Measurements from ENCODE around the gene MYH4. TPM values are rescaled to one million over a fixed set of nuclear protein-coding genes. Genes with fewer than 3 reads are reported as not detected.

The MYH4 gene
- total and polyA plus RNA-seq, 9 of the 15 experiments (the other 6 are each of a cell fraction or from before 2014, with no cell fraction given): not detected

GRCh38 chr17:10457952-10458351 is 11.4 kb downstream of the MYH4 start:
- ChIA-PET POLR2A (no interaction called here), CTCF (ENCODE audit: low intra/inter-chr PET ratio) (no interaction called here)
- no peak for FAIRE-seq
- BruUV-seq (replicated peaks): no TSS peak
- no peaks in the 10 kb centered on the region for H4K20me1 ChIP-seq (replicated peaks; ENCODE audit: control insufficient read depth, insufficient read depth, low read length)
- no peak overlapping the region for H3K9ac ChIP-seq (ENCODE audit: insufficient read depth in 1 of 2, low read depth in 2 of 2, low read length in 2 of 2)
- no peaks in the 10 kb centered on the region for H3K79me2 ChIP-seq (ENCODE audit: control insufficient read depth, insufficient read depth, low read length)
- in situ Hi-C loops (cut with MboI) (no loop called here), intact Hi-C loops (cut with micrococcal nuclease) (no loop called here)
- no peaks in the 10 kb centered on the region for H3K27me3 ChIP-seq (ENCODE audit: control insufficient read depth in 2 of 2, insufficient read depth in 2 of 2, low read length in 2 of 2)
- TF ChIP-seq SMARCB1 (IDR thresholded peaks at IDR 0.05; ENCODE audit: insufficient read length, low read depth) (no peak), ZNF224 (CRISPR knock-in tag; IDR thresholded peaks at IDR 0.05) (no peak), TEAD1 (CRISPR knock-in tag; IDR thresholded peaks at IDR 0.05) (no peak), DIDO1 (tag; IDR thresholded peaks at IDR 0.05; ENCODE audit: low read depth) (no peak), PML (IDR thresholded peaks at IDR 0.05; ENCODE audit: low read length) (no peak), ZNF436 (CRISPR knock-in tag; IDR thresholded peaks at IDR 0.05) (no peak), BHLHE40 (IDR thresholded peaks at IDR 0.05; ENCODE audit: low read length) (no peak), KLF1 (tag; IDR thresholded peaks at IDR 0.05) (no peak), DMBX1 (CRISPR knock-in tag; IDR thresholded peaks at IDR 0.05; ENCODE audit: borderline replicate concordance) (no peak), TBP (optimal IDR thresholded peaks at IDR 0.05; ENCODE audit: low read depth, low read length) (no peak)
- TF ChIP-seq, protein P1, sequence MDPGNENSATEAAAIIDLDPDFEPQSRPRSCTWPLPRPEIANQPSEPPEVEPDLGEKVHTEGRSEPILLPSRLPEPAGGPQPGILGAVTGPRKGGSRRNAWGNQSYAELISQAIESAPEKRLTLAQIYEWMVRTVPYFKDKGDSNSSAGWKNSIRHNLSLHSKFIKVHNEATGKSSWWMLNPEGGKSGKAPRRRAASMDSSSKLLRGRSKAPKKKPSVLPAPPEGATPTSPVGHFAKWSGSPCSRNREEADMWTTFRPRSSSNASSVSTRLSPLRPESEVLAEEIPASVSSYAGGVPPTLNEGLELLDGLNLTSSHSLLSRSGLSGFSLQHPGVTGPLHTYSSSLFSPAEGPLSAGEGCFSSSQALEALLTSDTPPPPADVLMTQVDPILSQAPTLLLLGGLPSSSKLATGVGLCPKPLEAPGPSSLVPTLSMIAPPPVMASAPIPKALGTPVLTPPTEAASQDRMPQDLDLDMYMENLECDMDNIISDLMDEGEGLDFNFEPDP (CRISPR knock-in tag; IDR thresholded peaks at IDR 0.05): no peak
- ATAC-seq: no peak
- no peak overlapping the region for H3K4me2 ChIP-seq (ENCODE audit: insufficient read depth, low read length)
- no peaks in the 10 kb centered on the region for H3K4me1 ChIP-seq (replicated peaks in 1 of 2; ENCODE audit: control insufficient read depth in 2 of 2, insufficient read depth in 2 of 2, low read length in 2 of 2)
- H3K9me3 ChIP-seq (replicated peaks; ENCODE audit: control insufficient read depth, insufficient read depth, low read depth, low read length): no peaks in the 10 kb centered on the region
- DNase-seq (ENCODE audit: extremely low read depth in 1 of 4, low spot score in 3 of 4): no peak
- no peak overlapping the region for H2AFZ ChIP-seq (ENCODE audit: low read depth, low read length)
- no peak overlapping the region for H3K4me3 ChIP-seq
- WGBS (ENCODE audit: insufficient coverage, low coverage, missing lambda C conversion rate): 0% methylated on average over 1 of the region's 1 CpG
- H3K9me1 ChIP-seq (ENCODE audit: control insufficient read depth, insufficient read depth, low read length): no peaks in the 10 kb centered on the region
- no peak overlapping the region for H3K27ac ChIP-seq (ENCODE audit: extremely low read depth, low read depth, low read length)
- no peaks in the 10 kb centered on the region for H3K36me3 ChIP-seq (ENCODE audit: control insufficient read depth, insufficient read depth, low read length)
